IMR-90 (cell line): ENCODE measurements around the gene CALHM3. TPM values are rescaled to one million over a fixed set of nuclear protein-coding genes. Genes with fewer than 3 reads are reported as not detected.

Source experiments
- ATAC-seq: fragments of 200-7000 bp; cut with Tn5 transposase; 2 replicates; pipeline ENCODE4 v1.9.1; 2020; ENCODE audit warnings: low read depth, mild to moderate bottlenecking, moderate library complexity
- Bru-seq: library from RNA; stranded (reverse); fragments of 400-500 nt; gene quantifications from one replicate; lab custom pipeline; 2021; lab: Mats Ljungman, UMichigan
- BruChase-seq, 2 experiments: library from RNA; stranded (reverse); fragments of 400-500 nt; gene quantifications; one replicate each; lab custom pipeline; 2021; lab: Mats Ljungman, UMichigan
- BruUV-seq: library from RNA; stranded (reverse); fragments of 400-500 nt; replicated peaks from 2 replicates; lab custom pipeline; 2021; lab: Mats Ljungman, UMichigan
- CTCF ChIA-PET: fragments of 300-600 bp; formaldehyde crosslinking; extraction: SDS; loops from one replicate; lab custom pipeline; 2021; ENCODE audit warnings: antibody characterized with exemption; lab: Yijun Ruan, JAX
- POLR2A ChIA-PET: fragments of 300-600 bp; sonication (Branson Sonifier 250); formaldehyde crosslinking; loops from one replicate; lab custom pipeline; 2022; ENCODE audit warnings: antibody characterized with exemption; ENCODE audit not compliant: unreplicated experiment; lab: Charles Lee
- DNase-seq: peaks from one replicate; pipeline ENCODE4 v3.0.0; 2013
- H2AFZ ChIP-seq: replicated peaks from 2 replicates; pipeline ENCODE3; 2013; ENCODE audit warnings: low read length, mild to moderate bottlenecking; ENCODE audit not compliant: poor library complexity
- H2AK5ac ChIP-seq: 2 replicates; pipeline ENCODE4 v1.6.1; 2013; ENCODE audit warnings: low read depth, low read length, inconsistent platforms
- H2AK9ac ChIP-seq: replicated peaks from 2 replicates; pipeline ENCODE3; 2013; ENCODE audit warnings: mild to moderate bottlenecking, low read depth, low read length, moderate library complexity; ENCODE audit not compliant: poor library complexity
- H2BK120ac ChIP-seq: 2 replicates; pipeline ENCODE4 v1.6.1; 2013; ENCODE audit warnings: low read depth, low read length, inconsistent platforms
- H2BK15ac ChIP-seq: 3 replicates; pipeline ENCODE4 v1.6.1; 2013; ENCODE audit warnings: low read depth, low read length, inconsistent platforms
- H2BK20ac ChIP-seq: 2 replicates; pipeline ENCODE4 v1.6.1; 2013; ENCODE audit warnings: low read depth, mild to moderate bottlenecking, inconsistent platforms, low read length, moderate library complexity
- H2BK5ac ChIP-seq: 2 replicates; pipeline ENCODE4 v1.6.1; 2013; ENCODE audit warnings: mild to moderate bottlenecking, low read depth, low read length, inconsistent platforms; ENCODE audit not compliant: poor library complexity, severe bottlenecking
- H3K14ac ChIP-seq: replicated peaks from 2 replicates; pipeline ENCODE4 v1.6.1; 2013; ENCODE audit warnings: low read depth, low read length, inconsistent platforms
- H3K18ac ChIP-seq: 2 replicates; pipeline ENCODE4 v1.6.1; 2013; ENCODE audit warnings: low read depth, low read length, control low read depth
- H3K23ac ChIP-seq: 2 replicates; pipeline ENCODE4 v1.6.1; 2013; ENCODE audit warnings: low read depth, low read length, inconsistent platforms
- H3K27ac ChIP-seq: 2 replicates; pipeline ENCODE4 v1.5.1; 2013; ENCODE audit warnings: mild to moderate bottlenecking, control low read depth, low read length; ENCODE audit not compliant: insufficient read depth
- H3K27me3 ChIP-seq: 2 replicates; pipeline ENCODE4 v1.6.1; 2013; ENCODE audit warnings: low read length; ENCODE audit not compliant: control insufficient read depth, insufficient read depth
- H3K36me3 ChIP-seq: 2 replicates; pipeline ENCODE4 v1.6.1; 2013; ENCODE audit warnings: low read length, mixed read lengths; ENCODE audit not compliant: control insufficient read depth, insufficient read depth
- H3K4ac ChIP-seq: 2 replicates; pipeline ENCODE4 v1.6.1; 2013; ENCODE audit warnings: low read depth, low read length, inconsistent platforms
- H3K4me1 ChIP-seq: 2 replicates; pipeline ENCODE4 v1.6.1; 2013; ENCODE audit warnings: low read length, mixed read lengths; ENCODE audit not compliant: control insufficient read depth, insufficient read depth
- H3K4me2 ChIP-seq: 2 replicates; pipeline ENCODE4 v1.6.1; 2013; ENCODE audit warnings: low read depth, mild to moderate bottlenecking, control low read depth, low read length, moderate library complexity
- H3K4me3 ChIP-seq: 2 replicates; pipeline ENCODE4 v1.5.1; 2013; ENCODE audit warnings: low read depth, mild to moderate bottlenecking, control low read depth, low read length, moderate library complexity; ENCODE audit not compliant: insufficient read depth
- H3K56ac ChIP-seq: 2 replicates; pipeline ENCODE4 v1.6.1; 2013; ENCODE audit warnings: low read length, inconsistent platforms; ENCODE audit not compliant: insufficient read depth; ENCODE audit errors: extremely low read depth
- H3K79me1 ChIP-seq, 2 experiments: 2 replicates each; pipeline ENCODE4 v1.6.1; 2013; ENCODE audit warnings: low read length in 2 of 2, inconsistent platforms in 1 of 2, low read depth in 1 of 2
- H3K9ac ChIP-seq: 2 replicates; pipeline ENCODE4 v1.6.1; 2013; ENCODE audit warnings: low read depth, low read length, control low read depth
- H3K9me1 ChIP-seq: 2 replicates; pipeline ENCODE4 v1.6.1; 2013; ENCODE audit warnings: low read length, inconsistent platforms; ENCODE audit not compliant: insufficient read depth
- H3K9me3 ChIP-seq: 2 replicates; pipeline ENCODE4 v1.6.1; 2013; ENCODE audit warnings: low read length; ENCODE audit not compliant: control insufficient read depth, insufficient read depth
- H4K20me1 ChIP-seq: 2 replicates; pipeline ENCODE4 v1.6.1; 2013; ENCODE audit warnings: low read length, inconsistent platforms; ENCODE audit not compliant: insufficient read depth
- H4K5ac ChIP-seq: 2 replicates; pipeline ENCODE4 v1.6.1; 2013; ENCODE audit warnings: mild to moderate bottlenecking, low read depth, low read length, control low read depth
- H4K8ac ChIP-seq, 2 experiments: 2 replicates each; pipeline ENCODE4 v1.6.1; 2013; ENCODE audit warnings: low read depth in 2 of 2, low read length in 2 of 2, control low read depth in 1 of 2, inconsistent platforms in 1 of 2
- H4K91ac ChIP-seq: 2 replicates; pipeline ENCODE4 v1.6.1; 2013; ENCODE audit warnings: low read depth, low read length, inconsistent platforms; ENCODE audit not compliant: insufficient read depth
- BHLHE40 ChIP-seq: fragments of 150-350 bp; IDR thresholded peaks from 2 replicates; pipeline ENCODE4 v1.6.1; 2016; ENCODE audit warnings: mild to moderate bottlenecking, low read depth, low read length
- CEBPB ChIP-seq: IDR thresholded peaks from 2 replicates; pipeline ENCODE4 v1.6.1; 2012; ENCODE audit warnings: low read depth, low read length, improper control_type of control experiment
- CHD1 ChIP-seq: IDR thresholded peaks from 2 replicates; pipeline ENCODE4 v1.6.1; 2012; ENCODE audit warnings: low read depth, low read length, improper control_type of control experiment
- CTCF ChIP-seq: conservative IDR thresholded peaks from 2 replicates; pipeline ENCODE4 v1.5.1; 2012; ENCODE audit warnings: mild to moderate bottlenecking, low read depth, low read length, improper control_type of control experiment
- FOS ChIP-seq: fragments of 150-350 bp; IDR thresholded peaks from 2 replicates; pipeline ENCODE4 v1.6.1; 2016; ENCODE audit warnings: low read depth, low read length
- MAFK ChIP-seq: IDR thresholded peaks from 2 replicates; pipeline ENCODE4 v1.6.1; 2012; ENCODE audit warnings: low read depth, low read length, improper control_type of control experiment
- MAZ ChIP-seq: IDR thresholded peaks from 2 replicates; pipeline ENCODE4 v1.6.1; 2012; ENCODE audit warnings: low read depth, mild to moderate bottlenecking, low read length, improper control_type of control experiment, moderate library complexity, borderline replicate concordance
- MXI1 ChIP-seq: IDR thresholded peaks from 2 replicates; pipeline ENCODE4 v1.6.1; 2012; ENCODE audit warnings: low read depth, mild to moderate bottlenecking, low read length, moderate library complexity, borderline replicate concordance
- NFE2L2 ChIP-seq: fragments of 150-350 bp; IDR thresholded peaks from 2 replicates; pipeline ENCODE4 v1.6.1; 2016; ENCODE audit warnings: low read depth, mild to moderate bottlenecking, low read length
- POLR2A ChIP-seq: IDR thresholded peaks from 2 replicates; pipeline ENCODE4 v1.6.1; 2012; ENCODE audit warnings: mild to moderate bottlenecking, low read depth, low read length
- RAD21 ChIP-seq: IDR thresholded peaks from 2 replicates; pipeline ENCODE4 v1.6.1; 2012; ENCODE audit warnings: low read length, improper control_type of control experiment
- RCOR1 ChIP-seq: IDR thresholded peaks from 2 replicates; pipeline ENCODE4 v1.6.1; 2012; ENCODE audit warnings: mild to moderate bottlenecking, low read length, improper control_type of control experiment; ENCODE audit not compliant: insufficient replicate concordance
- RFX5 ChIP-seq: IDR thresholded peaks from 2 replicates; pipeline ENCODE4 v1.8.0; 2012; ENCODE audit warnings: low read depth, mild to moderate bottlenecking, low read length, moderate library complexity
- SMC3 ChIP-seq: fragments of 150-350 bp; IDR thresholded peaks from 2 replicates; pipeline ENCODE4 v1.6.1; 2016; ENCODE audit warnings: low read depth, mild to moderate bottlenecking, antibody characterized with exemption, low read length, moderate library complexity
- WGBS, 2 experiments: methylation state at CpG; one replicate each; pipeline versions ENCODE4 v1.1.5 to v1.1.7; 2013; ENCODE audit warnings: missing lambda C conversion rate in 2 of 2; ENCODE audit not compliant: insufficient read length in 1 of 2; ENCODE audit errors: extremely low coverage in 2 of 2; 5-methylcytosine and 5-hydroxymethylcytosine counted together
- dilution Hi-C: fragments of 300-500 bp; cut with HindIII; formaldehyde crosslinking; loops from one replicate; pipeline ENCODE4 v1.14.3; 2018; ENCODE audit warnings: low sequenced_read_pairs; ENCODE audit not compliant: unreplicated experiment
- in situ Hi-C: fragments of 300-500 bp; cut with MboI; formaldehyde crosslinking; loops from 3 replicates; pipeline ENCODE4 v1.14.3; 2019; ENCODE audit warnings: low sequenced_read_pairs, inconsistent platforms, mixed read lengths
- intact Hi-C: fragments of 100-400 bp; cut with micrococcal nuclease; formaldehyde crosslinking; loops from 2 replicates; pipeline ENCODE4 v1.10.0; 2022
- long read RNA-seq: library from polyadenylated mRNA; unstranded; transcript quantifications from one replicate; pipeline ENCODE4 v2.0.0, GENCODE V29; 2021; ENCODE audit not compliant: unreplicated experiment
- polyA plus RNA-seq, 3 experiments: library from polyadenylated mRNA; depleted of rRNA; stranded (reverse); fragments of >200 nt; gene quantifications; 2 replicates each; pipeline ENCODE4 v1.2.3, GENCODE V29; 2012; ENCODE audit warnings: low replicate concordance in 1 of 3
- total RNA-seq: library from RNA; depleted of rRNA; stranded (reverse); fragments of >200 nt; gene quantifications from 2 replicates; pipeline ENCODE4 v1.2.3, GENCODE V29; 2012; rRNA removed
- TF ChIP-seq, protein P1 (sequence below): fragments of 150-350 bp; IDR thresholded peaks from 2 replicates; pipeline ENCODE4 v1.6.1; 2017; ENCODE audit warnings: mild to moderate bottlenecking, antibody characterized with exemption, low read length, low read depth
- TF ChIP-seq, protein P2 (sequence below): fragments of 150-350 bp; IDR thresholded peaks from 2 replicates; pipeline ENCODE4 v1.6.1; 2016; ENCODE audit warnings: low read depth, mild to moderate bottlenecking, low read length, moderate library complexity, borderline replicate concordance

Gene CALHM3
- total RNA-seq (not detected in 2 replicates), polyA plus RNA-seq (2012; rRNA removed) (not detected in 2 replicates), Bru-seq, nascent RNA (not detected), BruChase-seq, experiment 1, labeled RNA remaining after a 6-hour chase (not detected), BruChase-seq, experiment 2, labeled RNA remaining after a 2-hour chase (not detected)
- not detected in 2 replicates for polyA plus RNA-seq (2012; cell fraction: cytosol; rRNA removed)
- not detected in 2 replicates for polyA plus RNA-seq (2012; cell fraction: nucleus; rRNA removed; ENCODE audit: low replicate concordance)
- long read RNA-seq = 0 reads

DNA sequence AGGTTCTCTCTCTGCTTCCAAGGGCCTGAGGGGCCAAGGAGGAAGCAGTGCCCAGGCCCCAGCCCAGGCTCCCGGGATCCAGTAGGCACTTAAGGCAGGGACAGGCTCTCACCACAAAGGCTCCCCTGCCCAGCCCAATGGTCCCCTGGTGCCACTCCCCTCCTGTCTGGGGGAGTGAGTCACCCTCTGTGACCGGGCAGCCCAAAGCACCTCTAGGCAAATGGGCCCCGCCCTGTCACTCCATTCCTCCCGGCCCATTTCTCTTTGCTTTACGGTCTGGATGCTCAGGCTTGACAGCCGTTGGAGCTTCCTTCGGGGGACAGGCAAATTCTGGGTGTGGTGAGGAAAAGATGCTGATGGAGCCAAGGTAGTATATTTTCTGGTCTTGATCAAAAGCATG, at the start of gene CALHM3:
TSS of gene CALHM3 (minus strand) at position 106 of the 400 bp plus-strand sequence. CDS start 208 bp downstream, outside the sequence.
- Histone ChIP-seq H2AK9ac (no peak within 1 kb of the TSS), H2AFZ (peak within 1 kb of the TSS; percentile 29), H4K5ac (no peak within 1 kb of the TSS), H3K4me2 (no peak within 1 kb of the TSS), H3K36me3 (no peaks in the 10 kb centered on the region), H3K14ac (no peak within 1 kb of the TSS; the same call in 1 of the 2 replicates), H3K9me3 (no peaks in the 10 kb centered on the region), H4K20me1 (no peaks in the 10 kb centered on the region), H2BK20ac (no peak within 1 kb of the TSS), H3K79me1 (no peaks in the 10 kb centered on the region), H3K27me3 (peaks cover 29% of the 10 kb centered on the region), H4K91ac (no peak within 1 kb of the TSS), H3K56ac (no peak within 1 kb of the TSS), H3K4me3 (no peak within 1 kb of the TSS), H3K18ac (no peak within 1 kb of the TSS), H3K9ac (no peak within 1 kb of the TSS), H4K8ac (no peak within 1 kb of the TSS), H3K4me1 (no peaks in the 10 kb centered on the region; the same call in 1 of the 2 replicates), H2BK5ac (no peak within 1 kb of the TSS), H2BK120ac (no peak within 1 kb of the TSS), H3K4ac (no peak within 1 kb of the TSS), H2BK15ac (no peak within 1 kb of the TSS), H3K23ac (no peak within 1 kb of the TSS), H3K9me1 (peaks cover 4% of the 10 kb centered on the region; the same call in 1 of the 2 replicates), H2AK5ac (no peak within 1 kb of the TSS), H3K27ac (no peak within 1 kb of the TSS)
- no CpG with 5 or more reads among the region's 7 CpGs for WGBS, 2 experiments
- ATAC-seq = no peak
- no peak for DNase-seq
- CTCF ChIA-PET = no interaction called here
- POLR2A ChIA-PET = no interaction called here
- no TSS peak for BruUV-seq
- intact Hi-C loops (no loop called here), in situ Hi-C loops (no loop called here), dilution Hi-C loops (no loop called here)
- TF ChIP-seq MXI1 (no peak), MAFK (no peak), NFE2L2 (no peak), SMC3 (no peak), RCOR1 (no peak), BHLHE40 (no peak), CTCF (no peak), CEBPB (no peak), MAZ (no peak), RFX5 (no peak), FOS (no peak), POLR2A (no peak), RAD21 (no peak), CHD1 (no peak)
- TF ChIP-seq, protein P1, sequence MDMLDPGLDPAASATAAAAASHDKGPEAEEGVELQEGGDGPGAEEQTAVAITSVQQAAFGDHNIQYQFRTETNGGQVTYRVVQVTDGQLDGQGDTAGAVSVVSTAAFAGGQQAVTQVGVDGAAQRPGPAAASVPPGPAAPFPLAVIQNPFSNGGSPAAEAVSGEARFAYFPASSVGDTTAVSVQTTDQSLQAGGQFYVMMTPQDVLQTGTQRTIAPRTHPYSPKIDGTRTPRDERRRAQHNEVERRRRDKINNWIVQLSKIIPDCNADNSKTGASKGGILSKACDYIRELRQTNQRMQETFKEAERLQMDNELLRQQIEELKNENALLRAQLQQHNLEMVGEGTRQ = no peak
- TF ChIP-seq, protein P2, sequence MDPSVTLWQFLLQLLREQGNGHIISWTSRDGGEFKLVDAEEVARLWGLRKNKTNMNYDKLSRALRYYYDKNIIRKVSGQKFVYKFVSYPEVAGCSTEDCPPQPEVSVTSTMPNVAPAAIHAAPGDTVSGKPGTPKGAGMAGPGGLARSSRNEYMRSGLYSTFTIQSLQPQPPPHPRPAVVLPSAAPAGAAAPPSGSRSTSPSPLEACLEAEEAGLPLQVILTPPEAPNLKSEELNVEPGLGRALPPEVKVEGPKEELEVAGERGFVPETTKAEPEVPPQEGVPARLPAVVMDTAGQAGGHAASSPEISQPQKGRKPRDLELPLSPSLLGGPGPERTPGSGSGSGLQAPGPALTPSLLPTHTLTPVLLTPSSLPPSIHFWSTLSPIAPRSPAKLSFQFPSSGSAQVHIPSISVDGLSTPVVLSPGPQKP = no peak
